Measurements from ENCODE around the gene CNNM3.

Gene CNNM3

GRCh38 chr2:96815326-96816126 is 542 bp upstream of the CNNM3 start:
- peak overlapping the region; percentile 95 for H3K27ac ChIP-seq
- no peak for TF ChIP-seq CTCF (IDR thresholded peaks at IDR 0.05)
- no peak for TF ChIP-seq ZFX (IDR thresholded peaks at IDR 0.05; ENCODE audit: borderline replicate concordance)

DNA sequence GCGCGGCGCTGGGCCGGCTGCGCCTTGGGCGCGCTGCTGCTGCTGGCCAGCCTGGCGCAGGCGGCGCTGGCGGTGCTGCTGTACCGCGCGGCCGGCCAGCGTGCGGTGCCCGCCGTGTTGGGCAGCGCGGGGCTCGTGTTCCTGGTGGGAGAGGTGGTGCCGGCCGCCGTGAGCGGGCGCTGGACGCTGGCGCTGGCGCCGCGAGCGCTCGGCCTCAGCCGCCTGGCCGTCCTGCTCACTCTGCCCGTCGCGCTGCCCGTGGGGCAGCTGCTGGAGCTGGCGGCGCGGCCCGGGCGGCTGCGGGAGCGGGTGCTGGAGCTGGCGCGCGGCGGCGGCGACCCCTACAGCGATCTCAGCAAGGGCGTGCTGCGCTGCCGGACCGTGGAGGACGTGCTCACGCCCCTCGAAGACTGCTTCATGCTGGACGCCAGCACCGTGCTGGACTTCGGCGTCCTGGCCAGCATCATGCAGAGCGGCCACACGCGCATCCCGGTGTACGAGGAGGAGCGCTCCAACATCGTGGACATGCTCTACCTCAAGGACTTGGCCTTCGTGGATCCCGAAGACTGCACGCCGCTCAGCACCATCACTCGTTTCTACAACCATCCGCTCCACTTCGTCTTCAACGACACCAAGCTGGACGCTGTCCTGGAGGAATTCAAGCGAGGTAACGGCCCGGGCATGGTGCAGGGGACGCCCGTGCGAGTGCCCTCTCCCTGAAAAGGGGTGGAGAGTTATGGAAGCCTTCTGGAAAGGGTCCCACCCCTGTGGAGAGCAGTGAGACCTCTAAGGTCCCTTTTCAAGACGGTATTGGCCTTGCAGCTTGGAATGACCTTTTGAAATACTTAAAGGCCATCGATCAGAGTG is 1.0 kb downstream of the CNNM3 start:
- H3K27ac ChIP-seq, result peak overlapping the region; percentile 95
- TF ChIP-seq CTCF (IDR thresholded peaks at IDR 0.05) (no peak), ZFX (IDR thresholded peaks at IDR 0.05; ENCODE audit: borderline replicate concordance) (no peak)

GRCh38 chr2:96817882-96818281 is 1.8 kb downstream of the CNNM3 start:
- no peak for TF ChIP-seq CTCF (IDR thresholded peaks at IDR 0.05)
- TF ChIP-seq ZFX (IDR thresholded peaks at IDR 0.05; ENCODE audit: borderline replicate concordance), result no peak
- H3K27ac ChIP-seq, result no peak overlapping the region

GRCh38 chr2:96819128-96819875 is 3.2 kb downstream of the CNNM3 start:
- H3K27ac ChIP-seq, result peak overlapping the region; percentile 53
- TF ChIP-seq CTCF (IDR thresholded peaks at IDR 0.05), result no peak
- no peak for TF ChIP-seq ZFX (IDR thresholded peaks at IDR 0.05; ENCODE audit: borderline replicate concordance)

DNA sequence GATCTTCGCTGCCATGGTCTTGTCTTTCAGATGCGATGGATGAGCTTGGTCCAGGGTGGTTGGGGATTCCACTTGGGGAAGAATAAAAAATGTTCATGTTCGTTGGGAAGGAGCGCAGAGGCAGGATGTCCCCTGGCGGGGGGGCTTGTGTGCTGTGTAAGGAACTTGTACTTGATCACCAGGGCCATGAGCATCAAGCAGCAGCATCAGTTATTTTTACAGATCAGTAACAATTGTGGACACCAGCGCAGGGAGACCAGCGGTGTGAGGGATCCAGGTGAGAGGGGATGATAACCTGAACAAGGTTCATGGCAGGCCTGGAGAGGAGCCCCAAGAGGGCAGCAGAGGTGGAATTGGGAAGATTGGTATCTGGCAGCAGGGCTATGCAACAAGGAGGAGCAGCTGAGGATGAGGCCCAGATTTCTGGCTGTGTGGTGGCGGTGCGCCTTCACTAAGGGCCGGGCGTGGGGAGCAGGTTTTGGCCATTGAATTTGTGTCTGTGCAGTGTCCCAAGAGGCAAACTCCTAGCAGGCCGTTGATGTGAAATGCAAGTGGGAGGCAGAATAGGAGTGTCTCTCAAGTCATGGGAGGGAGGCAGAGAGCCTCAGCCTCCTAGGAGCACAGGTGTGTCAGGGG is 3.9 kb downstream of the CNNM3 start:
- TF ChIP-seq CTCF (IDR thresholded peaks at IDR 0.05), result no peak
- TF ChIP-seq ZFX (IDR thresholded peaks at IDR 0.05; ENCODE audit: borderline replicate concordance), result no peak
- peak overlapping the region; percentile 53 for H3K27ac ChIP-seq

- TF ChIP-seq CTCF (IDR thresholded peaks at IDR 0.05) (no peak), ZFX (IDR thresholded peaks at IDR 0.05; ENCODE audit: borderline replicate concordance) (no peak)
- H3K27ac ChIP-seq, result no peak overlapping the region
Measured at GRCh38 chr2:96821113-96821675, 5.1 kb downstream of the CNNM3 start.
